ENCODE measurements around the gene CD3G. TPM values are rescaled to one million over a fixed set of nuclear protein-coding genes. Genes with fewer than 3 reads are reported as not detected.

Gene CD3G
- total RNA-seq, 2 experiments from 2014 or later = 103 to 106 TPM

DNA sequence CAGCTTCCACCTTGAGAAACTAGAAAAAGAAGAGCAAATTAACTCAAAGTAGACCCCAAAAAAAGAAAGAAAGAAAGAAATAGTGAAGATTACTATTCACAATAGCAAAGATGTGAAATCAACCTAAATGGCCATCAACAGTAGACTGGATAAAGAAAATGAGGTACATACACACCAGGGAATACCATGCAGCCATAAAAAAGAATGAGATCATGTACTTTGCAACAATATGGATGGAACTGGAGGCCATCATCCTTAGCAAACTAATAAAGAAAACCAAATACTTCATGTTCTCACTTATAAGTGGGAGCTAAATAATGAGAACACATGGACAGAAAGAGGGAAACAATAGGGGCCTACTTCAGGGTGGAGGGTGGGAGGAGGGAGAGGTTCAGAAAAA is 15.4 kb upstream of the CD3G start:
- H3K36me3 Mint-ChIP-seq (ENCODE audit: low read depth) = peaks cover 4% of the 10 kb centered on the region
- no peak overlapping the region for H3K27ac Mint-ChIP-seq
- peaks cover 1% of the 10 kb centered on the region for H3K9me3 Mint-ChIP-seq
- intact Hi-C loops (cut with micrococcal nuclease) = no loop called here
- CTCF ChIA-PET = interaction anchor here (0.7 kb wide), 1 partner anchor 304 kb away, joined by 3 read pairs; no protein-coding TSS in a partner anchor
- H3K27me3 Mint-ChIP-seq (ENCODE audit: low read depth) = no peaks in the 10 kb centered on the region
- H3K4me3 Mint-ChIP-seq = no peak overlapping the region
- H3K4me1 Mint-ChIP-seq (ENCODE audit: low read depth) = peaks cover 20% of the 10 kb centered on the region
- DNase-seq = no peak

- Mint-ChIP-seq H3K27me3 (ENCODE audit: low read depth) (no peaks in the 10 kb centered on the region), H3K27ac (peak overlapping the region; percentile 91), H3K4me1 (ENCODE audit: low read depth) (peaks cover 44% of the 10 kb centered on the region), H3K36me3 (ENCODE audit: low read depth) (peaks cover 32% of the 10 kb centered on the region), H3K9me3 (peaks cover 1% of the 10 kb centered on the region), H3K4me3 (peak overlapping the region; percentile 53)
- DNase-seq = no peak
- CTCF ChIA-PET = interaction anchor here (0.6 to 1.1 kb wide), 3 partner anchors 11 to 36 kb away, joined by 3 to 5 read pairs (median 4); no protein-coding TSS in a partner anchor
- intact Hi-C loops (cut with micrococcal nuclease) = no loop called here
Observed at GRCh38 chr11:118334745-118335144, 9.4 kb upstream of the CD3G start.

DNA sequence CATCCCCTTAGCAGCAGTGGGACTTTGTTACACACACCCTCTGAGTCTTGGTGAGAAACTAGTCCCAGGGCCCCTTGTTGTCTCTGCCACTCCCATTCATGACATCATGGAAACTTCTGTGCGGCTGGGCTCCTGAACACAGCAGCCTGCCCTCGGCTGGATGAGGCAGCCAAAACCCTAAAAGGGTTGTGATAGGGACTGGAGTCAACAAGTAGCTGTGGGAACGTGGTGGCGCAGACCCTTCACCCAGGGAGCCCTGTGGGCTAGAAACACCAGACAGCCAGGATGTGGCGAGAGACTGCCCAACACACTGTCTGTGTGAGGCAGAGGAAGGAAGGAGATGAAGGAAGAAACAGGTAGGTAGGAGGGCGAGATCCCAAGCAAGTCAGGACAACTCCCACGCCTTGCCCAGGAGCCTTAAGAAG is 5.5 kb upstream of the CD3G start:
- CTCF ChIA-PET = interaction anchor here (0.8 to 9.3 kb wide), 6 partner anchors 9 to 43 kb away, joined by 4 to 110 read pairs (median 5); partner anchors contain the start of gene CD3E
- Mint-ChIP-seq H3K9me3 (no peaks in the 10 kb centered on the region), H3K4me1 (ENCODE audit: low read depth) (peaks cover 43% of the 10 kb centered on the region), H3K36me3 (ENCODE audit: low read depth) (peaks cover 50% of the 10 kb centered on the region), H3K4me3 (peak overlapping the region; percentile 81), H3K27me3 (ENCODE audit: low read depth) (no peaks in the 10 kb centered on the region), H3K27ac (peak overlapping the region; percentile 100)
- intact Hi-C loops (cut with micrococcal nuclease) = loop anchor here (1.0 kb wide), 1 partner anchor 106 kb away; no protein-coding TSS in a partner anchor
- peak; percentile 97 for DNase-seq

- H3K27ac Mint-ChIP-seq = peak overlapping the region; percentile 100
- H3K27me3 Mint-ChIP-seq (ENCODE audit: low read depth) = no peaks in the 10 kb centered on the region
- CTCF ChIA-PET = interaction anchor here (0.8 to 9.3 kb wide), 5 partner anchors 8 to 44 kb away, joined by 4 to 110 read pairs (median 5); partner anchors contain the start of gene CD3E
- peak; percentile 55 for DNase-seq
- no peaks in the 10 kb centered on the region for H3K9me3 Mint-ChIP-seq
- H3K36me3 Mint-ChIP-seq (ENCODE audit: low read depth) = peaks cover 50% of the 10 kb centered on the region
- H3K4me1 Mint-ChIP-seq (ENCODE audit: low read depth) = peaks cover 42% of the 10 kb centered on the region
- peak overlapping the region; percentile 81 for H3K4me3 Mint-ChIP-seq
- intact Hi-C loops (cut with micrococcal nuclease) = no loop called here
Observed at GRCh38 chr11:118339281-118339961, 4.7 kb upstream of the CD3G start.

DNA sequence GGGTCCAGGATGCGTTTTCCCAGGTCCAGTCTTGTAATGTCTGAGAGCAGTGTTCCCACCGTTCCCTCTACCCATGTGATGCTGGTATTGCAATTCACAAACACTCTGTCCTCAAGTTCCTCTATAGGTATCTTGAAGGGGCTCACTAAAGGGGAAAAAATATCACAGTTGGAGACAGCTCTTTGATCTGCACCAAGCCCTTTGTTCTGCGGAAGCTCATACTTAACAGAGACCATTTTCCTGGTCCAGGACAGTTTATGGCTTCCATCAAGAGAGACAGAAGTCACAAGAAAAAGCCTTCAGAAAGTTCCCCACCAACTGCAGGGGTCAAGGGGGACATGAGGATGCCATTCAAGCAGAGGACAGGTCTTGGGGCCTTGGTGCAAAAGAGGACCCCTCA is 3.7 kb upstream of the CD3G start:
- intact Hi-C loops (cut with micrococcal nuclease) = no loop called here
- Mint-ChIP-seq H3K36me3 (ENCODE audit: low read depth) (peaks cover 54% of the 10 kb centered on the region), H3K27me3 (ENCODE audit: low read depth) (no peaks in the 10 kb centered on the region), H3K27ac (peak overlapping the region; percentile 100), H3K4me1 (ENCODE audit: low read depth) (peaks cover 36% of the 10 kb centered on the region), H3K4me3 (peak overlapping the region; percentile 81), H3K9me3 (no peaks in the 10 kb centered on the region)
- CTCF ChIA-PET = interaction anchor here (0.9 to 9.3 kb wide), 4 partner anchors 13 to 45 kb away, joined by 3 to 110 read pairs (median 9); partner anchors contain the start of genes CD3E and UBE4A
- DNase-seq = no peak

DNA sequence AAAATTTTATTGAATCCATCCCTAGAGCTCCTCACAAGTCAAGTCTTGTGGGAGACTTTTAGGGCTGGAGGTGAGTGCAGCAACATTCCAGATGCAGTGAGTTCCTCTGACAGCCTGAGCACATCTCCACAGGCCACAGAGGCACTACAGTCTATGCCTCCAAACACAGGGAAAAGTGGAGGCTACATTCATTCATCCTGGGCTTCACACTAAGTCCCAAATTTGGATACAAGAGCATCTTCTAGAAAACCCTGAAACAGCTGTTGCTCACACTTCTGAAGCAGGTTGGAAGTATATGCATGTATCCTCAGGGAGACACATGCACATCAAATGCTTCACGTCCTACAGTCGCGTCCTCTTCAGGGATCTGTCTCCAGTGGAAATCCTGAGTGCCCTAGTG is 2.9 kb upstream of the CD3G start:
- CTCF ChIA-PET = interaction anchor here (0.6 to 9.3 kb wide), 7 partner anchors 12 to 143 kb away, joined by 3 to 110 read pairs (median 5); partner anchors contain the start of genes CD3E and UBE4A
- H3K4me1 Mint-ChIP-seq (ENCODE audit: low read depth) = peaks cover 41% of the 10 kb centered on the region
- no peak for DNase-seq
- peak overlapping the region; percentile 81 for H3K4me3 Mint-ChIP-seq
- no peaks in the 10 kb centered on the region for H3K27me3 Mint-ChIP-seq (ENCODE audit: low read depth)
- no peaks in the 10 kb centered on the region for H3K9me3 Mint-ChIP-seq
- peak overlapping the region; percentile 100 for H3K27ac Mint-ChIP-seq
- intact Hi-C loops (cut with micrococcal nuclease) = no loop called here
- peaks cover 58% of the 10 kb centered on the region for H3K36me3 Mint-ChIP-seq (ENCODE audit: low read depth)

DNA sequence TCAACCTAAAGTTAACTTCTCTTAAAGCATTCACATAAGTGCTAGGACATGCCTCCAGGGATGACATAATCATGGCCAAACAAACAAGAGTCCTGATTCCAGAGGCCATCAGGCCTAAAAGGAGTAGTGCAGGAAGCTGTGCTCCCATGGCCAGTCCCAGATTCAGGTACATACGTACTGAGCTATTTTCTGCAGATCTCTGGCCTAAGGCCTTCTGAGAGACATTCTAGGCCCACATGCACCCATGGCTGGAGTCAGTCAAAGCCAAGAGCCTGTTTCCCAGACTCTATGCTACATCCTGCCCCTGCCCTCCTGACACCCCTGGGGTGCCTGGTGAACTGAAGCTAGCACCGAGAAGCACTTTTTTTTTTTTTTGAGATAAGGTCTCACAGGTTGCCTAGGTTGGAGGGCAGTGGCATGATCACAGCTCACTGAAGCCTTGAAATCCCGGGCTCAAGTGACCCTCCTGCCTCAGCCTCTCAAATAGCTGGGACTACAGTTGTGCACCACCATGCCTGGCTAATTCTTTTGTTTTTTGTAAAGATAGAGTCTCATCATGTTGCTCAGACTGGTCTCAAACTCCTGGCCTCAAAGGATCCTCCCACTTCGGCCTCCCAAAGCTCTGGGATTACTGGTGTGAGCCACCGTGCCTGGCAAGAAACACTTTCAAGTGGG is 2.2 kb upstream of the CD3G start:
- Mint-ChIP-seq H3K36me3 (ENCODE audit: low read depth) (peaks cover 56% of the 10 kb centered on the region), H3K4me1 (ENCODE audit: low read depth) (peaks cover 43% of the 10 kb centered on the region), H3K9me3 (no peaks in the 10 kb centered on the region), H3K4me3 (peak overlapping the region; percentile 81), H3K27ac (peak overlapping the region; percentile 100), H3K27me3 (ENCODE audit: low read depth) (no peaks in the 10 kb centered on the region)
- DNase-seq = peak; percentile 56
- intact Hi-C loops (cut with micrococcal nuclease) = loop anchor here (1.0 to 2.0 kb wide), 8 partner anchors 17 to 528 kb away; partner anchors contain the start of genes CD3E and UBE4A
- CTCF ChIA-PET = interaction anchor here (0.6 to 9.3 kb wide), 10 partner anchors 9 to 253 kb away, joined by 3 to 110 read pairs (median 5); partner anchors contain the start of genes CD3E, JAML and MPZL3

GRCh38 chr11:118342503-118343161 is 1.5 kb upstream of the CD3G start, which contains the start of gene CD3D:
Gene CD3D, minus strand, starts transcription at chr11:118342705. Its CDS starts 98 bp downstream, at chr11:118342607.
- peak within 1 kb of the TSS; percentile 81 for H3K4me3 Mint-ChIP-seq
- no peaks in the 10 kb centered on the region for H3K27me3 Mint-ChIP-seq (ENCODE audit: low read depth)
- intact Hi-C loops (cut with micrococcal nuclease) = loop anchor here (1.0 to 2.0 kb wide), 8 partner anchors 17 to 528 kb away; partner anchors contain the start of genes CD3E and UBE4A
- CTCF ChIA-PET = interaction anchor here (0.6 to 9.3 kb wide), 10 partner anchors 9 to 773 kb away, joined by 3 to 110 read pairs (median 5); partner anchors contain the start of genes CD3E, JAML and MPZL3
- peak; percentile 89 for DNase-seq
- peaks cover 55% of the 10 kb centered on the region for H3K36me3 Mint-ChIP-seq (ENCODE audit: low read depth)
- H3K4me1 Mint-ChIP-seq (ENCODE audit: low read depth) = peaks cover 47% of the 10 kb centered on the region
- H3K9me3 Mint-ChIP-seq = no peaks in the 10 kb centered on the region
- H3K27ac Mint-ChIP-seq = peak within 1 kb of the TSS; percentile 100

GRCh38 chr11:118343248-118343647 is 896 bp upstream of the CD3G start:
- DNase-seq = peak; percentile 71
- H3K9me3 Mint-ChIP-seq = no peaks in the 10 kb centered on the region
- peaks cover 50% of the 10 kb centered on the region for H3K36me3 Mint-ChIP-seq (ENCODE audit: low read depth)
- H3K4me1 Mint-ChIP-seq (ENCODE audit: low read depth) = peaks cover 47% of the 10 kb centered on the region
- intact Hi-C loops (cut with micrococcal nuclease) = loop anchor here (2.0 kb wide), 2 partner anchors 56 to 126 kb away; no protein-coding TSS in a partner anchor
- peak overlapping the region; percentile 100 for H3K27ac Mint-ChIP-seq
- peak overlapping the region; percentile 81 for H3K4me3 Mint-ChIP-seq
- no peaks in the 10 kb centered on the region for H3K27me3 Mint-ChIP-seq (ENCODE audit: low read depth)
- CTCF ChIA-PET = interaction anchor here (1.4 to 9.3 kb wide), 5 partner anchors 10 to 145 kb away, joined by 3 to 110 read pairs (median 6); partner anchors contain the start of genes CD3E and JAML

GRCh38 chr11:118349475-118349874 is 5.3 kb downstream of the CD3G start:
- Mint-ChIP-seq H3K27ac (peak overlapping the region; percentile 64), H3K9me3 (no peaks in the 10 kb centered on the region), H3K4me3 (no peak overlapping the region), H3K4me1 (ENCODE audit: low read depth) (peaks cover 46% of the 10 kb centered on the region), H3K27me3 (ENCODE audit: low read depth) (no peaks in the 10 kb centered on the region), H3K36me3 (ENCODE audit: low read depth) (peaks cover 37% of the 10 kb centered on the region)
- DNase-seq = no peak
- intact Hi-C loops (cut with micrococcal nuclease) = no loop called here
- CTCF ChIA-PET = interaction anchor here (2.8 to 6.0 kb wide), 2 partner anchors 54 to 151 kb away, joined by 16 to 46 read pairs; no protein-coding TSS in a partner anchor

- no peaks in the 10 kb centered on the region for H3K27me3 Mint-ChIP-seq (ENCODE audit: low read depth)
- intact Hi-C loops (cut with micrococcal nuclease) = loop anchor here (1.0 to 10.0 kb wide), 3 partner anchors 57 to 136 kb away; partner anchors contain the start of gene MPZL3
- peak overlapping the region; percentile 80 for H3K27ac Mint-ChIP-seq
- H3K4me3 Mint-ChIP-seq = no peak overlapping the region
- no peaks in the 10 kb centered on the region for H3K9me3 Mint-ChIP-seq
- CTCF ChIA-PET = interaction anchor here (0.7 to 2.7 kb wide), 17 partner anchors 8 to 1449 kb away, joined by 3 to 17 read pairs (median 4); partner anchors contain the start of genes CD3D, CD3E and CD3G
- peaks cover 24% of the 10 kb centered on the region for H3K36me3 Mint-ChIP-seq (ENCODE audit: low read depth)
- DNase-seq = no peak
- H3K4me1 Mint-ChIP-seq (ENCODE audit: low read depth) = peaks cover 24% of the 10 kb centered on the region
Observed at GRCh38 chr11:118353084-118353710, 9.1 kb downstream of the CD3G start.
